K562 (cell line): ENCODE results near the gene SPATA17.

Experiments
- ATF2 ChIP-seq: sonication (generic); formaldehyde crosslinking; IDR thresholded peaks from 2 replicates; pipeline ENCODE4 v1.8.1; 2022; ENCODE audit warnings: missing genetic modification reagents
- BRCA1 ChIP-seq, 2 experiments: fragments of 450-650 bp in 1 of 2; sonication (generic) in 1 of 2; formaldehyde crosslinking in 1 of 2; IDR thresholded peaks; 2 replicates each; pipeline versions ENCODE4 v1.5.0 to v1.6.1; 2017 to 2020; ENCODE audit warnings: mild to moderate bottlenecking in 1 of 2, missing genetic modification reagents in 1 of 2
- CHD1 ChIP-seq: fragments of 200-600 bp; sonication (generic); IDR thresholded peaks from one replicate; pipeline ENCODE4 v1.6.1; 2012; ENCODE audit warnings: mild to moderate bottlenecking, moderate library complexity, low read length, inconsistent platforms
- CTCF ChIP-seq, 3 experiments: IDR thresholded peaks in 2 of 3; conservative IDR thresholded peaks in 1 of 3; 2 replicates each; pipeline ENCODE4 v1.5.1; 2011 to 2012; ENCODE audit warnings: low read length in 3 of 3, mild to moderate bottlenecking in 3 of 3, control low read depth in 2 of 3, improper control_type of control experiment in 1 of 3, inconsistent platforms in 1 of 3, low read depth in 1 of 3, mixed read lengths in 1 of 3, moderate library complexity in 1 of 3; ENCODE audit not compliant: insufficient read depth in 2 of 3
- EP300 ChIP-seq: IDR thresholded peaks from 2 replicates; pipeline ENCODE4 v1.6.1; 2012; ENCODE audit warnings: low read length, improper control_type of control experiment
- EZH2 ChIP-seq: IDR thresholded peaks from 2 replicates; pipeline ENCODE4 v1.6.1; 2012; ENCODE audit warnings: low read depth, mild to moderate bottlenecking, inconsistent platforms, low read length, borderline replicate concordance
- MYNN ChIP-seq, 2 experiments: sonication (generic); formaldehyde crosslinking in 1 of 2; IDR thresholded peaks; 2 replicates each; pipeline versions ENCODE4 v1.5.0 to v1.6.1; 2016 to 2020; ENCODE audit warnings: antibody characterized with exemption in 1 of 2, missing genetic modification reagents in 1 of 2
- REST ChIP-seq, 2 experiments: fragments of 450-650 bp; formaldehyde crosslinking in 1 of 2; IDR thresholded peaks; 2 replicates each; pipeline versions ENCODE4 v1.4.0 to v1.6.1; 2014 to 2020; ENCODE audit warnings: mild to moderate bottlenecking in 2 of 2, borderline replicate concordance in 1 of 2, low read depth in 1 of 2
- TFE3 ChIP-seq: fragments of 450-650 bp; formaldehyde crosslinking; IDR thresholded peaks from 2 replicates; pipeline ENCODE4 v1.4.0; 2020; ENCODE audit warnings: mild to moderate bottlenecking, mixed read lengths
- TRIM24 ChIP-seq, 2 experiments: fragments of 450-650 bp; IDR thresholded peaks; 2 replicates each; pipeline ENCODE4 v1.6.1; 2016
- VEZF1 ChIP-seq: fragments of 200-800 bp; sonication (Bioruptor generic); IDR thresholded peaks from 2 replicates; pipeline ENCODE4 v1.6.1; 2017; ENCODE audit warnings: missing genetic modification characterization, missing compliant biosample characterization
- ZBTB11 ChIP-seq, 3 experiments: fragments of 200-800 bp in 1 of 3; fragments of 250-450 bp in 1 of 3; fragments of 450-650 bp in 1 of 3; sonication (Bioruptor Pico) in 1 of 3; sonication (Bioruptor generic) in 1 of 3; formaldehyde crosslinking in 1 of 3; IDR thresholded peaks; 2 replicates each; pipeline versions ENCODE4 v1.6.1 to v1.8.0; 2016 to 2022; ENCODE audit warnings: mild to moderate bottlenecking in 2 of 3, missing genetic modification characterization in 2 of 3, missing compliant biosample characterization in 1 of 3, moderate library complexity in 1 of 3
- ZFP36 ChIP-seq: fragments of 150-350 bp; IDR thresholded peaks from 2 replicates; pipeline ENCODE4 v1.6.1; 2018; ENCODE audit warnings: low read length, low read depth; ENCODE audit not compliant: partially characterized antibody

GRCh38 chr1:217781056-217781455 is 149.9 kb downstream of the SPATA17 start:
- TF ChIP-seq REST (IDR thresholded peaks at IDR 0.05; ENCODE audit: borderline replicate concordance): no peak
- TF ChIP-seq REST (CRISPR knock-in tag; IDR thresholded peaks at IDR 0.05; ENCODE audit: low read depth): no peak
- TF ChIP-seq MYNN (IDR thresholded peaks at IDR 0.05): no peak
- TF ChIP-seq MYNN (CRISPR knock-in tag; IDR thresholded peaks at IDR 0.05): no peak
- TF ChIP-seq ATF2 (CRISPR knock-in tag): no peak
- TF ChIP-seq ZFP36: no peak
- TF ChIP-seq ZBTB11 (CRISPR knock-in tag; IDR thresholded peaks at IDR 0.05): no peak
- no peak for TF ChIP-seq EP300
- no peak for TF ChIP-seq VEZF1 (CRISPR knock-in tag)
- no peak for TF ChIP-seq CHD1
- TF ChIP-seq CTCF (IDR thresholded peaks at IDR 0.05 in 2 of 3, conservative IDR thresholded peaks at IDR 0.05 in 1 of 3; ENCODE audit: insufficient read depth in 2 of 3, low read depth in 1 of 3, low read length in 3 of 3): no peak
- no peak for TF ChIP-seq BRCA1 (IDR thresholded peaks at IDR 0.05)
- no peak for TF ChIP-seq BRCA1 (CRISPR knock-in tag; IDR thresholded peaks at IDR 0.05)
- TF ChIP-seq EZH2: no peak
- TF ChIP-seq TFE3 (CRISPR knock-in tag): no peak
- TF ChIP-seq TRIM24 (IDR thresholded peaks at IDR 0.05): no peak
